AG04450 (cell line): Measurements from ENCODE around the gene RAPGEF3. TPM values are rescaled to one million over a fixed set of nuclear protein-coding genes. Genes with fewer than 3 reads are reported as not detected.

ENCODE experiments used
- CTCF ChIA-PET: fragments of 300-600, 350-600 bp; formaldehyde crosslinking; extraction: SDS; loops from one replicate; lab custom pipeline; 2022; ENCODE audit warnings: antibody characterized with exemption, inconsistent platforms; lab: Charles Lee
- POLR2A ChIA-PET: fragments of 350-600 bp; formaldehyde crosslinking; extraction: SDS; loops from one replicate; lab custom pipeline; 2021; ENCODE audit warnings: antibody characterized with exemption, inconsistent platforms; lab: Yijun Ruan, JAX
- DNase-seq: peaks from one replicate; pipeline ENCODE4 v3.0.0-alpha.2; 2011; ENCODE audit warnings: low read depth, low spot score
- H3K27ac ChIP-seq: one replicate; pipeline ENCODE4 v1.5.1; 2012; ENCODE audit warnings: low read depth, low read length, control low read depth
- H3K27me3 ChIP-seq: one replicate; pipeline ENCODE4 v1.6.0; 2012; ENCODE audit warnings: low read length; ENCODE audit not compliant: control insufficient read depth, insufficient read depth
- H3K4me3 ChIP-seq: 2 replicates; pipeline ENCODE4 v1.5.1; 2011; ENCODE audit warnings: mild to moderate bottlenecking, low read depth, low read length, control low read depth
- H3K9me3 ChIP-seq: 2 replicates; pipeline ENCODE4 v1.5.1; 2012; ENCODE audit warnings: low read length; ENCODE audit not compliant: control insufficient read depth, insufficient read depth
- CTCF ChIP-seq: IDR thresholded peaks from 2 replicates; pipeline ENCODE4 v1.5.1; 2011; ENCODE audit warnings: low read depth, low read length, control low read depth, inconsistent platforms
- polyA plus RNA-seq: library from polyadenylated mRNA; depleted of rRNA; stranded (reverse); fragments of >200 nt; gene quantifications from 2 replicates; pipeline ENCODE4 v1.2.3, GENCODE V29; 2011

The RAPGEF3 gene
- polyA plus RNA-seq, 1 experiment, result 1.7 TPM

GRCh38 chr12:47782372-47782770 lies 23.7 kb upstream of the RAPGEF3 start:
- no peaks in the 10 kb centered on the region for H3K9me3 ChIP-seq
- POLR2A ChIA-PET, result interaction anchor here (0.7 kb wide), 1 partner anchor 36 kb away, joined by 3 read pairs; no protein-coding TSS in a partner anchor
- CTCF ChIA-PET, result interaction anchor here (7.7 to 12.2 kb wide), 3 partner anchors 40 to 67 kb away, joined by 76 to 152 read pairs (median 104); no protein-coding TSS in a partner anchor
- H3K27ac ChIP-seq, result no peak overlapping the region
- no peak for DNase-seq
- no peaks in the 10 kb centered on the region for H3K27me3 ChIP-seq
- no peak overlapping the region for H3K4me3 ChIP-seq
- no peak for TF ChIP-seq CTCF

DNA sequence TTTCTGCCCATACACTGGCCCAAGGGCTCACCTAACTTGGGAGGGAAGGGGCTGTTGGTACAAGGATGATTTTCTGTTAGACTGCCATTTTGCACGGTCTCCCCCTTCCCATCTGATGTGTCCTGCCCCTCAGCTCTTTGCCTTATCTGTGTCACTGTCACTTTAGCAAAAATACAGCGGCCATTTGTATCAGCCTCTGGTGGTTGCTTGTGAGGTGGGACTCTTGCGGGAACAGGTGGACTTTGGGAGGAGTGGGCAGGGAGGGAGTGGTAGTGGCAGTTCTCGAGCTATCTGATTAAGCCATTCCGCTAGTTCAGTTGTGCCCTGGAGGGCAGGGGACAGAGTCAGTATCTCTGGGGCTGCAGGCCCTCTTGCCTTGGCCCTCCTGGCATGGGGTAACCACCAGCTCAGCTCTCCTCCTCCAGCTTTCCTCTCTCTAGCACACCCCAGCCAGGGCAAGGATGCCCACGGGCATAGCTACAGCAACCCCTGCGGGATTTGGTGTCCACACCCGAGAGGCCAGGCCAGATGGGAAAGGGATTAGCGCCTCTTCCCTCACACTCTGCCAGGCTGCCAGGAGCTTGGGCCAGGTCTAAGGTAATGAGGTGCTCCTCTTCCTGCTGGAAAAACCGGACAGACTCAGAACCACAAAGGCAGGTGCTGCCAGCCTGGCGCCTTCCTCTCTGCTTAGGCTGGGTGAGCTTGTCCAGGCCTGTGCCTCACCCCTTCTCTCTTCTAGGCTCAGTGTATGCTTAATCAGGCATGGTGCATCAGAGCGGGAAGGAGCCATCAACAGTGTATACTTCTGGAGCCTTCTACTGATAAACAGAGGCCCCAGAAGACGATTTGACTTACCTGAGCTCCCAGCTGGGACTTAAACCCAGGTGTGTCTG lies 23.0 kb upstream of the RAPGEF3 start:
- POLR2A ChIA-PET, result interaction anchor here (0.7 to 1.1 kb wide), 3 partner anchors 37 to 76 kb away, joined by 3 read pairs; partner anchors contain the start of gene RPAP3
- DNase-seq, result no peak
- TF ChIP-seq CTCF, result no peak
- Histone ChIP-seq H3K27ac (peak overlapping the region; percentile 11), H3K4me3 (no peak overlapping the region), H3K27me3 (no peaks in the 10 kb centered on the region), H3K9me3 (no peaks in the 10 kb centered on the region)
- CTCF ChIA-PET, result interaction anchor here (1.0 to 12.2 kb wide), 6 partner anchors 39 to 168 kb away, joined by 3 to 152 read pairs (median 40); no protein-coding TSS in a partner anchor

GRCh38 chr12:47779943-47780504 lies 21.3 kb upstream of the RAPGEF3 start:
- TF ChIP-seq CTCF, result no peak
- H3K27ac ChIP-seq, result no peak overlapping the region
- DNase-seq, result no peak
- POLR2A ChIA-PET, result interaction anchor here (0.7 kb wide), 3 partner anchors 14 to 53 kb away, joined by 3 to 8 read pairs (median 6); no protein-coding TSS in a partner anchor
- no peak overlapping the region for H3K4me3 ChIP-seq
- H3K27me3 ChIP-seq, result no peaks in the 10 kb centered on the region
- CTCF ChIA-PET, result interaction anchor here (0.5 to 12.2 kb wide), 13 partner anchors 9 to 1312 kb away, joined by 3 to 152 read pairs (median 5); no protein-coding TSS in a partner anchor
- no peaks in the 10 kb centered on the region for H3K9me3 ChIP-seq

DNA sequence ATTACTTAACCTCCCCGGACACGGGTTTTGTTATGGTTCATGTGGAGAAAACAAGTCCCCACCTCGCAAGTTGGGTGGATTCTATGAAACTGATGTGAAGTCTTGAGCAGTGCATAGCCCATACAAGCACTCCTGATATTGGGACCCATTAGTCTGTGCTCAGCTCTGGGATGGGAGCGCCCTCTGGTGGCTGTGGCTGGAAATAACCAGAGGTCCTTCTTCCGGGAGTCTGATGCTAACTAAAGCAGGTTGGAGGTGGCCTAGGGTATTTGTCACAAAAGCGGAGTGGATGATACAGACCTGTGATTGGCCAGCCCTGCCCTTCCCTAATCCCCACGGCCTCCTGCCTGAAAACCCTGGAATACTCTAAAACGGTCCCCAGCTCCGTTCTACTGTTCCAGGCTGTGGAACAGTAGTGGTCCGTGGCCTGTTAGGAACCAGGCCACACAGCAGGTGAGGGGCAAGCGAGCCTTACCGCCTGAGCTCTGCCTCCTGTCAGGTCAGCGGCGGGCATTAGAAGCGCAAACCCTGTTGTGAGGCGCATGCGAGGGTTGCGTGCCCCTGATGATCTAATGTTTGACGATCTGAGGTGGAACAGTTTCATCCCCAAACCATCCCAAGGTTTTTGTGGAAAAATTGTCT lies 20.7 kb upstream of the RAPGEF3 start:
- TF ChIP-seq CTCF, result peak; percentile 95
- peak; percentile 64 for DNase-seq
- Histone ChIP-seq H3K9me3 (no peaks in the 10 kb centered on the region), H3K4me3 (no peak overlapping the region), H3K27ac (no peak overlapping the region), H3K27me3 (no peaks in the 10 kb centered on the region)
- ChIA-PET CTCF (interaction anchor here (0.5 to 12.2 kb wide), 10 partner anchors 9 to 143 kb away, joined by 3 to 152 read pairs (median 6); no protein-coding TSS in a partner anchor), POLR2A (no interaction called here)
